HepG2 (cell line): ENCODE measurements around the gene INPP1. TPM values are rescaled to one million over a fixed set of nuclear protein-coding genes. Genes with fewer than 3 reads are reported as not detected.

Source experiments
- ATAC-seq: fragments of 200-7000 bp; cut with Tn5 transposase; 3 replicates; pipeline ENCODE4 v1.9.1; 2020; ENCODE audit warnings: mild to moderate bottlenecking, moderate library complexity
- BruUV-seq: library from RNA; stranded (reverse); fragments of 400-500 nt; replicated peaks from 2 replicates; lab custom pipeline; 2021; lab: Mats Ljungman, UMichigan
- CTCF ChIA-PET: fragments of 300-600 bp; formaldehyde crosslinking; extraction: SDS; loops from one replicate; lab custom pipeline; 2021; ENCODE audit warnings: low total read pairs, inconsistent platforms, low intra/inter-chr PET ratio; lab: Yijun Ruan, JAX
- POLR2A ChIA-PET: fragments of 350-600 bp; sonication (Branson Sonifier 250); formaldehyde crosslinking; loops from one replicate; lab custom pipeline; 2020; ENCODE audit warnings: antibody characterized with exemption, inconsistent platforms; lab: Yijun Ruan, JAX
- DNase-seq: peaks from one replicate; pipeline ENCODE4 v3.0.0-alpha.2; 2015; ENCODE audit warnings: low spot score
- FAIRE-seq: peaks from 3 replicates; lab custom pipeline; 2011; peaks lifted over from hg19 to GRCh38; lab: Jason Lieb, UNC
- H2AFZ ChIP-seq: one replicate; pipeline ENCODE4 v1.6.1; 2011; ENCODE audit warnings: low read length, inconsistent platforms
- H3K27ac ChIP-seq: fragments of 300-600 bp; 3 replicates; pipeline ENCODE4 v1.8.0; 2011; ENCODE audit warnings: mixed run types, mild to moderate bottlenecking, mixed read lengths, low read length, inconsistent platforms; ENCODE audit not compliant: insufficient read depth; ENCODE audit errors: extremely low read length
- H3K27me3 ChIP-seq, 2 experiments: fragments of 200-600 bp in 1 of 2; 2 replicates in 1 of 2; 3 replicates in 1 of 2; pipeline versions ENCODE4 v1.6.0 to v1.8.0; 2011; ENCODE audit warnings: low read length in 2 of 2, mild to moderate bottlenecking in 2 of 2, moderate library complexity in 2 of 2, inconsistent platforms in 1 of 2; ENCODE audit not compliant: insufficient read depth in 2 of 2, control insufficient read depth in 1 of 2
- H3K36me3 ChIP-seq, 2 experiments: fragments of 200-600 bp in 1 of 2; replicated peaks in 1 of 2; 2 replicates in 1 of 2; 3 replicates in 1 of 2; pipeline versions ENCODE4 v1.5.1 to v1.8.0; 2011; ENCODE audit warnings: low read length in 2 of 2, inconsistent platforms in 1 of 2; ENCODE audit not compliant: insufficient read depth in 2 of 2, control insufficient read depth in 1 of 2
- H3K4me1 ChIP-seq: 2 replicates; pipeline ENCODE4 v1.5.1; 2012; ENCODE audit warnings: low read length, inconsistent platforms; ENCODE audit not compliant: insufficient read depth
- H3K4me2 ChIP-seq: 2 replicates; pipeline ENCODE4 v1.6.0; 2011; ENCODE audit warnings: low read depth, low read length, inconsistent platforms
- H3K4me3 ChIP-seq, 3 experiments: fragments of 200-600 bp in 1 of 3; sonication (generic), shearing (Covaris generic) in 1 of 3; replicated peaks in 1 of 3; 2 replicates each; pipeline ENCODE4 v1.5.1; 2011 to 2016; ENCODE audit warnings: low read length in 3 of 3, inconsistent platforms in 2 of 3, low read depth in 2 of 3, mild to moderate bottlenecking in 2 of 3, control low read depth in 1 of 3, mixed read lengths in 1 of 3; ENCODE audit not compliant: insufficient read depth in 1 of 3
- H3K79me2 ChIP-seq: one replicate; pipeline ENCODE4 v1.6.1; 2011; ENCODE audit warnings: low read length, inconsistent platforms; ENCODE audit not compliant: insufficient read depth
- H3K9ac ChIP-seq: 2 replicates; pipeline ENCODE4 v1.6.0; 2011; ENCODE audit warnings: mild to moderate bottlenecking, low read depth, low read length, inconsistent platforms; ENCODE audit not compliant: insufficient read depth
- H3K9me3 ChIP-seq: 2 replicates; pipeline ENCODE4 v1.5.1; 2012; ENCODE audit warnings: mild to moderate bottlenecking, low read length
- H4K20me1 ChIP-seq: 2 replicates; pipeline ENCODE4 v1.6.0; 2011; ENCODE audit warnings: inconsistent platforms, mild to moderate bottlenecking, low read length, moderate library complexity; ENCODE audit not compliant: insufficient read depth
- FOXM1 ChIP-seq: sonication (generic); formaldehyde crosslinking; IDR thresholded peaks from 2 replicates; pipeline ENCODE4 v1.5.0; 2020; ENCODE audit warnings: missing genetic modification reagents
- GTF3A ChIP-seq: sonication (generic); formaldehyde crosslinking; conservative IDR thresholded peaks from 2 replicates; pipeline ENCODE4 v1.4.0; 2020; ENCODE audit warnings: mild to moderate bottlenecking, missing genetic modification reagents
- NR3C1 ChIP-seq: sonication (generic); formaldehyde crosslinking; IDR thresholded peaks from 2 replicates; pipeline ENCODE4 v1.4.0; 2020; ENCODE audit warnings: missing genetic modification reagents
- PITX1 ChIP-seq: sonication (generic); formaldehyde crosslinking; IDR thresholded peaks from 2 replicates; pipeline ENCODE4 v1.5.1; 2020; ENCODE audit warnings: mild to moderate bottlenecking, missing genetic modification reagents
- RORA ChIP-seq: sonication (generic); formaldehyde crosslinking; IDR thresholded peaks from 2 replicates; pipeline ENCODE4 v1.5.0; 2020; ENCODE audit warnings: mild to moderate bottlenecking, missing genetic modification reagents, moderate library complexity
- SRSF9 ChIP-seq: fragments of 200-400 bp; formaldehyde crosslinking; IDR thresholded peaks from 2 replicates; pipeline ENCODE4 v1.6.1; 2018; ENCODE audit warnings: borderline replicate concordance, mild to moderate bottlenecking, low read depth, low read length; ENCODE audit not compliant: insufficient read depth, poor library complexity, severe bottlenecking
- TCF12 ChIP-seq, 2 experiments: fragments of 450-650 bp in 1 of 2; sonication (generic) in 1 of 2; formaldehyde crosslinking in 1 of 2; IDR thresholded peaks; 2 replicates each; pipeline versions ENCODE4 v1.6.1 to v1.8.0; 2017 to 2022; ENCODE audit warnings: antibody characterized with exemption in 1 of 2, mild to moderate bottlenecking in 1 of 2, missing genetic modification reagents in 1 of 2, moderate library complexity in 1 of 2
- TEAD2 ChIP-seq: sonication (generic); formaldehyde crosslinking; IDR thresholded peaks from 2 replicates; pipeline ENCODE4 v1.9.0; 2021; ENCODE audit warnings: missing genetic modification reagents
- ZBTB21 ChIP-seq: sonication (generic); formaldehyde crosslinking; IDR thresholded peaks from 2 replicates; pipeline ENCODE4 v1.4.0; 2020; ENCODE audit warnings: missing genetic modification reagents
- ZNF225 ChIP-seq: sonication (generic); formaldehyde crosslinking; IDR thresholded peaks from 2 replicates; pipeline ENCODE4 v1.4.0; 2020; ENCODE audit warnings: mild to moderate bottlenecking, missing genetic modification reagents
- ZNF274 ChIP-seq: sonication (generic); formaldehyde crosslinking; IDR thresholded peaks from 2 replicates; pipeline ENCODE4 v1.5.1; 2020; ENCODE audit warnings: mild to moderate bottlenecking, missing genetic modification reagents
- ZNF451 ChIP-seq: sonication (generic); formaldehyde crosslinking; IDR thresholded peaks from 2 replicates; pipeline ENCODE4 v1.5.0; 2020; ENCODE audit warnings: mild to moderate bottlenecking, missing genetic modification reagents
- ZNF563 ChIP-seq: sonication (generic); formaldehyde crosslinking; IDR thresholded peaks from 2 replicates; pipeline ENCODE4 v1.8.0; 2022; ENCODE audit warnings: mild to moderate bottlenecking, moderate library complexity, missing genetic modification reagents
- ZNF570 ChIP-seq: sonication (generic); formaldehyde crosslinking; IDR thresholded peaks from 2 replicates; pipeline ENCODE4 v1.4.0; 2020; ENCODE audit warnings: mild to moderate bottlenecking, missing genetic modification reagents, borderline replicate concordance
- ZNF616 ChIP-seq: sonication (generic); formaldehyde crosslinking; IDR thresholded peaks from 2 replicates; pipeline ENCODE4 v1.5.0; 2020; ENCODE audit warnings: low read depth, mild to moderate bottlenecking, missing genetic modification reagents
- WGBS: methylation state at CpG from one replicate; pipeline ENCODE4 v1.1.6; 2017; ENCODE audit warnings: low lambda C conversion rate; 5-methylcytosine and 5-hydroxymethylcytosine counted together
- in situ Hi-C: cut with HindIII; loops from 2 replicates; pipeline ENCODE4 v1.10.0; 2017; ENCODE audit warnings: low pct_unique_long_range_greater_than_20kb; ENCODE audit not compliant: extremely low pct_ligation_motif_present
- intact Hi-C: fragments of 100-400 bp; cut with micrococcal nuclease; formaldehyde crosslinking; loops from one replicate; pipeline ENCODE4 v1.10.0; 2022; ENCODE audit not compliant: unreplicated experiment
- polyA plus RNA-seq, 8 experiments: library from polyadenylated mRNA; depleted of rRNA in 3 of 8; stranded (reverse) in 7 of 8; unstranded in 1 of 8; fragments of >200 nt; fragmentation: Illumina TruSeq in 4 of 8; extraction: Trizol in 4 of 8; gene quantifications; 2 replicates each; pipeline versions ENCODE4 v1.2.1 to v1.2.3, GENCODE V29; 2011 to 2016; ENCODE audit warnings: low read depth in 4 of 8, missing spikeins in 1 of 8, mixed read lengths in 1 of 8; ENCODE audit not compliant: insufficient read depth in 1 of 8
- total RNA-seq, 5 experiments: library from RNA; depleted of rRNA; stranded (reverse); fragments of >200 nt; fragmentation: Illumina TruSeq; extraction: Trizol; gene quantifications; 2 replicates each; pipeline ENCODE4 v1.2.3, GENCODE V29; 2016; ENCODE audit warnings: low read depth in 1 of 5
- TF ChIP-seq, protein P1 (sequence below): sonication (generic); formaldehyde crosslinking; IDR thresholded peaks from 2 replicates; pipeline ENCODE4 v1.4.0; 2020; ENCODE audit warnings: missing genetic modification reagents, borderline replicate concordance
- TF ChIP-seq, protein P2 (sequence below): sonication (generic); formaldehyde crosslinking; IDR thresholded peaks from 2 replicates; pipeline ENCODE4 v1.8.0; 2022; ENCODE audit warnings: mild to moderate bottlenecking, missing genetic modification reagents, moderate library complexity

The INPP1 gene
- total and polyA plus RNA-seq, 2 of the 13 experiments (the other 11 are each of a cell fraction or from before 2014, with no cell fraction given), result 10.0 to 13.3 TPM

- Histone ChIP-seq H3K4me2 (peak within 1 kb of the TSS; percentile 94), H4K20me1 (no peaks in the 10 kb centered on the region), H3K9me3 (no peaks in the 10 kb centered on the region), H3K79me2 (peaks cover 35% of the 10 kb centered on the region), H3K9ac (peak within 1 kb of the TSS; percentile 73), H2AFZ (peak within 1 kb of the TSS; percentile 95), H3K27me3 (no peaks in the 10 kb centered on the region; a peak in 1 of 5 replicates), H3K27ac (peak within 1 kb of the TSS; percentile 74), H3K4me1 (peaks cover 49% of the 10 kb centered on the region), H3K36me3 (0 out of 5 replicates have a peak, but pooled peaks cover 0 to 4% of the 10 kb centered on the region in 2 experiments), H3K4me3 (peak within 1 kb of the TSS; percentile 78 to 86 (median 83))
- peak; percentile 99 for DNase-seq
- BruUV-seq, result TSS peak; percentile 72
- ATAC-seq, result peak; percentile 97
- FAIRE-seq, result peak; percentile 86
- intact Hi-C loops, result loop anchor here (2.0 to 10.0 kb wide), 5 partner anchors 15 to 555 kb away; partner anchors contain the start of gene OSGEPL1
- POLR2A ChIA-PET, result interaction anchor here (0.6 to 3.1 kb wide), 18 partner anchors 10 to 700 kb away, joined by 3 to 19 read pairs (median 4); partner anchors contain the start of genes NEMP2, ORMDL1, OSGEPL1 and PMS1
- under 1% methylated on average over 40 of the region's 50 CpGs for WGBS
- CTCF ChIA-PET, result interaction anchor here (0.7 to 1.1 kb wide), 3 partner anchors 15 to 231 kb away, joined by 3 to 4 read pairs (median 3); no protein-coding TSS in a partner anchor
- in situ Hi-C loops, result loop anchor here (5.0 kb wide), 1 partner anchor 233 kb away; no protein-coding TSS in a partner anchor
- TF ChIP-seq FOXM1 (CRISPR knock-in tag) (no peak), NR3C1 (CRISPR knock-in tag) (no peak), ZBTB21 (CRISPR knock-in tag) (no peak), SRSF9 (no peak), RORA (no peak), ZNF570 (CRISPR knock-in tag) (peak; percentile 74; the same call in 1 of the 2 replicates), ZNF451 (CRISPR knock-in tag) (no peak), ZNF563 (peak; percentile 94), ZNF274 (CRISPR knock-in tag) (peak; percentile 95), PITX1 (CRISPR knock-in tag) (peak; percentile 91; the same call in 1 of the 2 replicates), GTF3A (CRISPR knock-in tag) (0 out of 2 replicates have a peak, but pooled peaks have one; percentile 81), TEAD2 (no peak), ZNF616 (CRISPR knock-in tag) (no peak), ZNF225 (CRISPR knock-in tag) (no peak), TCF12 (IDR thresholded peaks at IDR 0.05) (no peak), TCF12 (CRISPR knock-in tag; IDR thresholded peaks at IDR 0.05) (no peak; the same call in 1 of the 2 replicates)
- TF ChIP-seq, protein P1, sequence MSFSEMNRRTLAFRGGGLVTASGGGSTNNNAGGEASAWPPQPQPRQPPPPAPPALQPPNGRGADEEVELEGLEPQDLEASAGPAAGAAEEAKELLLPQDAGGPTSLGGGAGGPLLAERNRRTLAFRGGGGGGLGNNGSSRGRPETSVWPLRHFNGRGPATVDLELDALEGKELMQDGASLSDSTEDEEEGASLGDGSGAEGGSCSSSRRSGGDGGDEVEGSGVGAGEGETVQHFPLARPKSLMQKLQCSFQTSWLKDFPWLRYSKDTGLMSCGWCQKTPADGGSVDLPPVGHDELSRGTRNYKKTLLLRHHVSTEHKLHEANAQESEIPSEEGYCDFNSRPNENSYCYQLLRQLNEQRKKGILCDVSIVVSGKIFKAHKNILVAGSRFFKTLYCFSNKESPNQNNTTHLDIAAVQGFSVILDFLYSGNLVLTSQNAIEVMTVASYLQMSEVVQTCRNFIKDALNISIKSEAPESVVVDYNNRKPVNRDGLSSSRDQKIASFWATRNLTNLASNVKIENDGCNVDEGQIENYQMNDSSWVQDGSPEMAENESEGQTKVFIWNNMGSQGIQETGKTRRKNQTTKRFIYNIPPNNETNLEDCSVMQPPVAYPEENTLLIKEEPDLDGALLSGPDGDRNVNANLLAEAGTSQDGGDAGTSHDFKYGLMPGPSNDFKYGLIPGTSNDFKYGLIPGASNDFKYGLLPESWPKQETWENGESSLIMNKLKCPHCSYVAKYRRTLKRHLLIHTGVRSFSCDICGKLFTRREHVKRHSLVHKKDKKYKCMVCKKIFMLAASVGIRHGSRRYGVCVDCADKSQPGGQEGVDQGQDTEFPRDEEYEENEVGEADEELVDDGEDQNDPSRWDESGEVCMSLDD, result no peak
- TF ChIP-seq, protein P2, sequence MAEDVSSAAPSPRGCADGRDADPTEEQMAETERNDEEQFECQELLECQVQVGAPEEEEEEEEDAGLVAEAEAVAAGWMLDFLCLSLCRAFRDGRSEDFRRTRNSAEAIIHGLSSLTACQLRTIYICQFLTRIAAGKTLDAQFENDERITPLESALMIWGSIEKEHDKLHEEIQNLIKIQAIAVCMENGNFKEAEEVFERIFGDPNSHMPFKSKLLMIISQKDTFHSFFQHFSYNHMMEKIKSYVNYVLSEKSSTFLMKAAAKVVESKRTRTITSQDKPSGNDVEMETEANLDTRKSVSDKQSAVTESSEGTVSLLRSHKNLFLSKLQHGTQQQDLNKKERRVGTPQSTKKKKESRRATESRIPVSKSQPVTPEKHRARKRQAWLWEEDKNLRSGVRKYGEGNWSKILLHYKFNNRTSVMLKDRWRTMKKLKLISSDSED (CRISPR knock-in tag), result no peak
These were observed 23.6 kb upstream of the INPP1 start, which contains the start of gene HIBCH for GRCh38 chr2:190319555-190320498. TSS of gene HIBCH (minus strand) at chr2:190319826. CDS start at chr2:190319750, 76 bp downstream.
